Heart right ventricle (tissue), 16 donors: ENCODE measurements around the gene KCNAB2. TPM values are rescaled to one million over a fixed set of nuclear protein-coding genes. Genes with fewer than 3 reads are reported as not detected.

Experiments
- ATAC-seq, 8 donors: fragments of 200-7000 bp; cut with Tn5 transposase; one replicate each; pipeline ENCODE4 v1.9.1; 2020; ENCODE audit warnings: mild to moderate bottlenecking in 8 of 8, moderate library complexity in 8 of 8, moderate number of reproducible peaks in 1 of 8
- DNase-seq, 2 donors: peaks; one replicate each; pipeline ENCODE4 v3.0.0-alpha.2; 2020
- H3K27ac ChIP-seq, 10 donors: fragments of 200-600 bp; sonication (generic) in 2 of 10; one replicate each; pipeline versions ENCODE4 v1.5.0 to v1.8.0; 2020 to 2022; ENCODE audit warnings: mild to moderate bottlenecking in 3 of 10
- H3K27me3 ChIP-seq, 7 donors: fragments of 200-600 bp; one replicate each; pipeline ENCODE4 v1.8.0; 2021 to 2022; ENCODE audit warnings: mild to moderate bottlenecking in 2 of 7
- H3K36me3 ChIP-seq, 9 donors: fragments of 200-600 bp; sonication (generic) in 1 of 9; one replicate each; pipeline versions ENCODE4 v1.5.0 to v1.8.0; 2020 to 2022; ENCODE audit warnings: mild to moderate bottlenecking in 2 of 9
- H3K4me1 ChIP-seq, 9 donors: fragments of 200-600 bp; sonication (generic) in 1 of 9; one replicate each; pipeline versions ENCODE4 v1.5.0 to v1.8.0; 2020 to 2022; ENCODE audit warnings: mild to moderate bottlenecking in 4 of 9
- H3K4me3 ChIP-seq, 10 donors: fragments of 200-600 bp; sonication (generic) in 2 of 10; one replicate each; pipeline versions ENCODE4 v1.5.0 to v1.8.0; 2020 to 2022; ENCODE audit warnings: mild to moderate bottlenecking in 7 of 10, moderate library complexity in 2 of 10
- H3K9me3 ChIP-seq, 11 donors: fragments of 200-600 bp in 10 of 11; sonication (generic) in 2 of 11; one replicate each; pipeline versions ENCODE4 v1.5.0 to v1.8.0; 2013 to 2022; ENCODE audit warnings: mild to moderate bottlenecking in 2 of 11, control low read depth in 1 of 11, moderate library complexity in 1 of 11
- WGBS, 2 donors: extraction: QIAGEN DNeasy Blood & Tissue Kit; methylation state at CpG; one replicate each; pipeline ENCODE4 v1.1.7; 2013; ENCODE audit warnings: inconsistent platforms in 1 of 2; 5-methylcytosine and 5-hydroxymethylcytosine counted together
- intact Hi-C, 10 donors: fragments of 100-400 bp; cut with DNase I; formaldehyde crosslinking; loops; one replicate each; pipeline versions ENCODE4 v1.11.1 to v1.14.2; 2022
- polyA plus RNA-seq, 2 donors: library from polyadenylated mRNA; stranded (reverse); fragments of 200-250 nt; gene quantifications; one replicate each; pipeline ENCODE4 v1.2.3, GENCODE V29; 2013
- total RNA-seq, 10 donors: library from RNA; stranded (reverse); fragmentation: NEBNext Ultra II Directional in 3 of 10; extraction: Animal tissue kit (Norgen Biotek cat#: 25700) in 3 of 10; gene quantifications; one replicate each; pipeline versions ENCODE4 v1.2.1 to v1.2.4, GENCODE V29; 2021 to 2023
- TF ChIP-seq, protein P1 (sequence below), 9 donors: fragments of 200-600 bp; sonication (generic) in 2 of 9; IDR thresholded peaks; one replicate each; pipeline versions ENCODE4 v1.5.0 to v1.8.0; 2021 to 2022; ENCODE audit warnings: antibody characterized with exemption in 9 of 9, mild to moderate bottlenecking in 5 of 9, moderate library complexity in 1 of 9
- donor health status: Arrhythmogenic right ventricular cardiomyopathy.
- donor health status: ischemic (EF 13 %, LVEDD 7.1; RV severe dilation, severe dysfunction).
- donor health status: healthy with polysubstance abuse.
- donor health status: DM: no; HTN: yes; CAD: no.
- donor health status: DM: no; HTN: no; CAD: no.
- donor health status: ischemic (EF 25% LVEDD 6.9; RV normal size, moderate dysfunction).
- donor health status: ischemic (EF 25% LVEDD 5.7; RV mildly dilated, moderate dysfunction).
- donor health status: healthy.
- donor health status: DM: yes; HTN: yes; CAD: no.
- donor health status: Ischemic cardiomyopathy.
- donor health status: ischemic (EF 35%, LVEDD 5.7; RV mildly dilated, moderate dysfunction).
- donor health status: nonischemic (EF 11% LVEDD 7.7; RV severe dilation, severe dysfunction).
- donor health status: DM: yes; HTN: yes; CAD: no.
- donor health status: PGD.
- donor health status: ischemic (EF 29% LVEDD 5.4; RV normal size, mild dysfunction).
- donor health status: nonischemic (EF 23%, LVEDD 6.1; RV moderate dilation, normal function).

The KCNAB2 gene
- total and polyA plus RNA-seq, 12 donors, result 4.7 to 41.5 (median 21.8) TPM

DNA sequence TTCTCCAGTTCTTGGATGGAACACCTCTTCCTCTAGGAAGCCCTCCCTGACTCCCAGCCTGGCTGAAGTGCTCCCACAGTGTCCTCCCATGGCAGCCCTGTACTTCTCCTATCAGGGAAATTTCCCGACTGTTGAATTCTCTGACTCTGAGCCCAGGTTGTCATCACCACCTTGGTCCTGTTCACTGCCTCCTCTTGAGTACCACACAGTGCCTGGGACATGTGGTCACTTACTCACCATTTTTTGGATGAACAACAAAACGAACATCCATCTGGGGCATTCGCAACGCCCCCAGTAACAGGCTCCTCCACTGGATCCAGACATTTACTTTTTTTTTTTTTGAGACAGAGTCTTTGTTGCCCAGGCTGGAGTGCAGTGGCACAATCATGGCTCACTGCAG lies 97.0 kb downstream of the KCNAB2 start:
- H3K4me1 ChIP-seq, result no peaks in the 10 kb centered on the region
- peaks cover 4 to 42% (median 34%) of the 10 kb centered on the region in 7 donors for H3K27me3 ChIP-seq
- DNase-seq, result no peak
- no peaks in the 10 kb centered on the region for H3K36me3 ChIP-seq
- TF ChIP-seq, protein P1, sequence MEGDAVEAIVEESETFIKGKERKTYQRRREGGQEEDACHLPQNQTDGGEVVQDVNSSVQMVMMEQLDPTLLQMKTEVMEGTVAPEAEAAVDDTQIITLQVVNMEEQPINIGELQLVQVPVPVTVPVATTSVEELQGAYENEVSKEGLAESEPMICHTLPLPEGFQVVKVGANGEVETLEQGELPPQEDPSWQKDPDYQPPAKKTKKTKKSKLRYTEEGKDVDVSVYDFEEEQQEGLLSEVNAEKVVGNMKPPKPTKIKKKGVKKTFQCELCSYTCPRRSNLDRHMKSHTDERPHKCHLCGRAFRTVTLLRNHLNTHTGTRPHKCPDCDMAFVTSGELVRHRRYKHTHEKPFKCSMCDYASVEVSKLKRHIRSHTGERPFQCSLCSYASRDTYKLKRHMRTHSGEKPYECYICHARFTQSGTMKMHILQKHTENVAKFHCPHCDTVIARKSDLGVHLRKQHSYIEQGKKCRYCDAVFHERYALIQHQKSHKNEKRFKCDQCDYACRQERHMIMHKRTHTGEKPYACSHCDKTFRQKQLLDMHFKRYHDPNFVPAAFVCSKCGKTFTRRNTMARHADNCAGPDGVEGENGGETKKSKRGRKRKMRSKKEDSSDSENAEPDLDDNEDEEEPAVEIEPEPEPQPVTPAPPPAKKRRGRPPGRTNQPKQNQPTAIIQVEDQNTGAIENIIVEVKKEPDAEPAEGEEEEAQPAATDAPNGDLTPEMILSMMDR (IDR thresholded peaks at IDR 0.05), result no peak
- WGBS, 2 donors, result 68 to 71% methylated on average over 4 of the region's 4 CpGs
- H3K9me3 ChIP-seq, result no peaks in the 10 kb centered on the region
- intact Hi-C loops, result no loop called here
- no peak overlapping the region for H3K4me3 ChIP-seq
- no peak for ATAC-seq
- H3K27ac ChIP-seq, result no peak overlapping the region

DNA sequence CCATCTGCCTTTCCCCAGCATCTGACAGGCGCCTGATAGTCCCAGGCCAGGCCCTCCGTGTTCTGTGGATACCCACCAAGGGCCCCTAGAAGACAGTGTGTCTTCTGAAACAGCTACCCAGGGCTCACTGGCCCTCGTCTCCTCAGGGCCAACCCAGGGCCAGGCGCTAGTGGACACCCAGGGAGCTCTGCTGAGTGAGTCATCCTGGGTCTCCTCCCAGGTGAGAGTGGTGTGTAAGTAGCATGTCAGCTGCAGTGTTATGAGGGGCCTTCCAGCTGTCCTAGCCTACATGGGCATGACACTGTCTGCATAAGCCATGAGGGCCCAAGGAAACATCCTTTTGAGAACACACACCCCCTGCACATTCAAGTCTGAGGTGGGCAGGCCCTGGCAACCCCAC lies 97.7 kb downstream of the KCNAB2 start:
- Histone ChIP-seq H3K27me3 (peaks cover 4 to 49% (median 40%) of the 10 kb centered on the region in 7 donors), H3K9me3 (no peaks in the 10 kb centered on the region), H3K4me3 (no peak overlapping the region), H3K4me1 (peaks cover 0 to 4% (median under 1%) of the 10 kb centered on the region in 9 donors), H3K36me3 (no peaks in the 10 kb centered on the region), H3K27ac (no peak overlapping the region)
- WGBS, 2 donors, result 84 to 85% methylated on average over 4 of the region's 4 CpGs
- no peak for DNase-seq
- TF ChIP-seq, protein P1 (IDR thresholded peaks at IDR 0.05), result no peak
- no peak for ATAC-seq
- intact Hi-C loops, result no loop called here

DNA sequence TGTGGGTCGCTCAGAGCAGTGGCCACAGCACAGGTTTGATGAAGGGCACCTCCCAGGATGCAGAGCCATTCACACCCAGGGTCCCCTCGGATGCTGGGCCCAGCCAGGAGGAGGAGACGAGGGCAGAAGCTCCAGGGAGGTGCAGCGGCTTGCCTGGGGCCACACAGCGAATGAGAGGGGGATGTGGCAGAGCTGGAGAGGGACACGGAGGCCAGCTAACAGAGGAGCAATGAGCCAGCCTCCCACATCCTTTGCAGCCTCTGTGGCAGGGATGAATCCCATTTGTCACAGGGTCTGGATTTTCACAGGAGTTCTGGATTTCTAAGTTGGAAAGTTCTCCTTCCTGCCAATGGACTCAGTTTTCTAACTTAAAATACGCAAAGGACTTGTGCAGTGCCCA lies 98.5 kb downstream of the KCNAB2 start:
- no peak for DNase-seq

DNA sequence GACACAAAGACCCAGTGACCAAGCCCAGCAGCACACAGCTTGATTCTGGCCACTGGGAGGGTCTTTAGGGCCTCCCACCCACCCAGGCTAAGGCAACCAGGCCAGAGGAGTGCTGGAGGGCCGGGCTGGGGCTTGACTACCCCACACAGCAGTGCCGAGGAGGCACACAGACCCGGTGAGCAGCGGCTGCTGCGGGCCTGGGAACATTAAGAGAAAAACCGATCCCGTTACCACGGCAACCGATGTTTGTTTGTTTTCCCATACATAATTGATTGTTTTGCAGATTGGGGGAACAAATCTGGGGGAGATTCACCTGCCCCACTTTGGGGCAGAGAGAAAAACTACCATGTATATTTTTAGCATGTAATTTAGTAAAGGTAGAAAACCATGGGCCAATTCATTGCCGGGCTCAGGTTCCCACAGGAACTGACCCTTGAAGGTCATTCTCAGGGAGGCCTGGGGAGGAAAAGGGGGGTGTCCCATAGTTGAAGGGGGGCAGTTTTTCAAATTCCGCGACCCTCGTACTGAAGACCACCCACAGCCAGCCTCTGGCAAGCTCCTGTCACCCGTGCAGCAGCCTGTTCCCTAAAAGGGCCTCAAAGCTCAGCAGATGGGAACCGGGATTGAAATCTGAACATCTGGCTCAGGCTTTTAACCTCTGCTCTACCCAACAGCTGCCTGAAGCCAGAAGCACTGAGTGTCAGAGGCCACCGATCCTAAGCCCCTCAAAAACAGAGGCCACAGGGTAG lies 99.1 kb downstream of the KCNAB2 start:
- H3K9me3 ChIP-seq, result no peaks in the 10 kb centered on the region
- peaks cover 8 to 63% (median 50%) of the 10 kb centered on the region in 7 donors for H3K27me3 ChIP-seq
- H3K4me1 ChIP-seq, result peaks cover 0 to 9% (median 5%) of the 10 kb centered on the region in 9 donors
- no peak overlapping the region for H3K27ac ChIP-seq
- H3K4me3 ChIP-seq, result no peak overlapping the region
- WGBS, 2 donors, result 40 to 45% methylated on average over 16 of the region's 16 CpGs
- no peak for ATAC-seq
- DNase-seq, result no peak
- H3K36me3 ChIP-seq, result no peaks in the 10 kb centered on the region
- TF ChIP-seq, protein P1 (IDR thresholded peaks at IDR 0.05), result no peak
- intact Hi-C loops, result no loop called here

More for the DNA sequence above, 98.5 kb downstream of the KCNAB2 start:
- no peak for ATAC-seq
- Histone ChIP-seq H3K27me3 (peaks cover 8 to 57% (median 48%) of the 10 kb centered on the region in 7 donors), H3K9me3 (no peaks in the 10 kb centered on the region), H3K27ac (no peak overlapping the region), H3K36me3 (no peaks in the 10 kb centered on the region), H3K4me1 (peaks cover 0 to 9% (median 5%) of the 10 kb centered on the region in 9 donors), H3K4me3 (no peak overlapping the region)
- intact Hi-C loops, result no loop called here
- WGBS, 2 donors, result 62 to 67% methylated on average over 7 of the region's 7 CpGs
- TF ChIP-seq, protein P1 (IDR thresholded peaks at IDR 0.05), result no peak
